ENCODE measurements around the gene PRODH2.

DNA sequence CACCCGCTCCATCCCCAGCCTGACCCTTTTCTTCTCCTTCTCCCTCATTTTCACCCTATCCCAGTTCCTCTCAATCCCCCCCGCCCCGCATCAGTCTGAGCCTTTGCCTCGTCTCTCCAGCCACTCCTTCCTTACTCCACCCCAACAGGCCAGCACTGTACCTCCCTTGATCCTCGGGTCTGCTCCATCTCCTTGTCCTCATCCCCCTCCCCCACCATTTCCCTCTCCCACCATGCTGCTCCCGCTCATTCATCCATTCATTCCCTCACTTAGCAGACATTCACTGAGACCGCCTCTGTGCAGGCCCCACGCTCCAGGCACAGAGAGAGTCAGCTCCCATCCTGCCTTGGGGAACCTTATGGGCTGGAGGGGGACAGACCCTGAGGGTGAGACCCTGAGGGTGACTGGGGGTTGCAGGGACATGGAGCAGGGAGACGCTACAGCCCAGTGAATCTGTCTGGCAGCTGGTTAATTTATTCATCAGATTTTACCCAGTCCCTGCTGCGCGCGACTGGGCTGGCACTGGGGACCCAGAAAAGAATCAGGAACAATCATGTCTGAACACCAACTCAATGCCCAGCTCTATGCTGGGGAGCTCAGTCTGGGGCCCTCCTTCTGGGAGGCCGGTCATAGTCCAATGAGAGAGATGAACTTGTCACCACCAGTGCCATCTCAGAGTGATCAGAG lies 36.4 kb downstream of the PRODH2 start:
- TF ChIP-seq POLR2AphosphoS5 (IDR thresholded peaks at IDR 0.05; ENCODE audit: low read depth, low read length) (no peak), REST (IDR thresholded peaks at IDR 0.05; ENCODE audit: insufficient read depth in 1 of 2, low read depth in 2 of 2, low read length in 2 of 2) (no peak), TAF1 (IDR thresholded peaks at IDR 0.05; ENCODE audit: borderline replicate concordance, insufficient read depth, low read length) (no peak), SIN3A (IDR thresholded peaks at IDR 0.05; ENCODE audit: borderline replicate concordance, insufficient read depth, low read length) (no peak)
